EL (cell line): ENCODE results near the gene FAM210A.
"Not testable (repeated sequence)": the region's sequence is repeated elsewhere in the genome, so short reads cannot be mapped to it uniquely, and the experiment has no call there.

Experiments used
- DNase-seq: peaks from one replicate; pipeline ENCODE4 v3.0.0-alpha.2; 2016

The FAM210A gene

DNA sequence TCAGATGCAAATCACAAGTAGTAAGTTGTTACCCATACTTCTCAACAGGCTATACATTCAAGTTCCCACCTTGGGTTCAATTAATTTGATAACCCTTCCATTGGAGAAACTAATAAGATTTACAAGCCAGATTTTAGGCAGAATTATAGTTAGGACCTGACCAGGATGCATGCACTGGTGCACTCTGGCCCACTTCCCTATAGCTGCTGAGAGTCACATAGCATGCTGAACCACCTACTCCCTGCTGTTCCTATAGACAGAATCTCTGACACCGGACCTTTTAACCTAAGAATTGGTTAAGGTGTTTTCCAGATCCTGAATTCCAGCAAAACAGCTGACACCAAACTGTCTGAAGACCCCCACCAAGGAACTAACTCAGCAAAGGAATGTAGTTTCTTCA lies 26.2 kb downstream of the FAM210A start:
- no peak for DNase-seq

DNA sequence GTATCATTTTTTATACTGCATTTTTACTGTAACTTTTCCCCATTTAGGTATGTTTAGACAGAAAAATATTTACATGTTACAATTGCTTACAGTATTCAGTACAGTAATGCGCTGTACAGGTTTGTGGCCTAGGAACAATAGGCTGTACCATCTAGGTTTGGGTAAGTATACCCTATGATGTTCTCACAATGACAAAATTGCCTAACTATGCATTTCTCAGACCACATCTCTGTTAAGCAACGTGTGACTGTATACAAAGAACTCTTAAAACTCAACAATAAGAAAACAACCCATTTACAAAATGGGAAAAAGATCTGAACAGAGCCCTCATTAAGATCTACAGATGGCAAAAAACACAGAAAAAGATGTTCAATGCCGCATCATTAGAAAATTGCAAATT lies 29.4 kb downstream of the FAM210A start:
- DNase-seq = no peak

DNA sequence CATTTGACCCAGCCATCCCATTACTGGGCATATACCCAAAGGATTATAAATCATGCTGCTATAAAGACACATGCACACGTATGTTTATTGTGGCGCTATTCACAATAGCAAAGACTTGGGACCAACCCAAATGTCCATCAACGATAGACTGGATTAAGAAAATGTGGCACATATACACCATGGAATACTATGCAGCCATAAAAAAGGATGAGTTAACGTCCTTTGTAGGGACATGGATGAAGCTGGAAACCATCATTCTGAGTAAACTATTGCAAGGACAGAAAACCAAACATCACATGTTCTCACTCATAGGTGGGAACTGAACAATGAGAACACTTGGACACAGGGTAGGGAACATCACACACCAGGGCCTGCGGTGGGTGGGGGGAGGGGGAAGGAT lies 31.0 kb downstream of the FAM210A start:
- not testable (repeated sequence) for DNase-seq

DNA sequence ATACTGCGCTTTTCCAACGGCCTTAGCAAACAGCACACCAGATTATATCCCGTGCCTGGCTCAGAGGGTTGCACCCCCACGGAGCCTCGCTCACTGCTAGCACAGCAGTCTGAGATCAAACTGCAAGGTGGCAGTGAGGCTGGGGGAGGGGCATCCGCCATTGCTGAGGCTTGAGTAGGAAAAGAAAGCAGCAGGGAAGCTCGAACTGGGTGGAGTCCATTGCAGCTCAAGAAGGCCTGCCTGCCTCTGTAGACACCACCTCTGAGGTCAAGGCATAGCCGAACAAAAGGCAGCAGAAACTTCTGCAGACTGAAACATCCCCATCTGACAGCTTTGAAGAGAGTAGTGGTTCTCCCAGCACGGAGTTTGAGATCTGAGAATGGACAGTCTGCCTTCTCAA lies 36.3 kb downstream of the FAM210A start:
- DNase-seq = not testable (repeated sequence)

DNA sequence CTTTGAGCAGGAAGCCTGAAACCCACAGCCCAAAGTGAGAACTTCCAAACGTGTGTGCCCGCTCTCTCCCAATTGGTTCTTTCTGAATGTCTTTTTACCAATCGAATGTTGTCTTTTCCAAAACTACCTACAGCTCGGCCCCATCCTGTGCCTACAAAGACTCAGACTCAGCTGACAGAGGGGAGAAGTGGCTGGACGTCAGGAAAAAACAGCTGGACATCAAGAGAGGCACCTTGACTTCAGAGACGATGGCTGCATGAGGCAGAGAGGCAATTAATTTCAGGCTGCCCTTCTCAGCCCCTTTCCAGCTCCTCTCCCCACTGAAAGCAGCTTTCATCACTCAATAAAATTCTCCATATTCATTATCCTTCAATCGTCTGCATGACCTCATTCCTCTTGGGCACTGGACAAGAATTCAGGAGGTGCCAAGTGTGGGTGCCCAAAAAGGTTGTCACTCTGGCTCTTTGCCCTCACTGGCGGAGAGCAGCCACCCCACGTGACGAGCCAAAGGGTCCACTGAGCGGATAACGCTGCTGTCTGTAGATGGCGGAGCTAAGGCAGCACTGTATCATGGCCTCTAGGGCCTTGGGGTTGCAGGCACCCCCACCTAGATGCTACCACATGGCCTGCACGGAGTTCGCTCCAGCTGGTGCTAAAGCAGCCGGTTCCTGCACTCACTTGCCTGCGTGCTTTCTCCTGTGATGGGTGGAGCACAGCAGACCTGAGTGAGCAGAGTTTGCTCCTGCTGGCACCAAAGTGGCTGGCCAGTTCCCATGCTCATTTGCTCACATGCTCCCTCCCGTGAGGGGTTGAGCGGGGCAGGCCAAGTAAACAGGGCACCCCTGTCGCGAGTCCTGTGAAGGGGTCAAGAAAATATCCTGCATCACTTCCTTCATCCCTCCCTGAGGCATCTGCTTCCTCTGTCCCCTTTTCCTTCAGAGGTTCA lies 37.9 kb downstream of the FAM210A start:
- no peak for DNase-seq

DNA sequence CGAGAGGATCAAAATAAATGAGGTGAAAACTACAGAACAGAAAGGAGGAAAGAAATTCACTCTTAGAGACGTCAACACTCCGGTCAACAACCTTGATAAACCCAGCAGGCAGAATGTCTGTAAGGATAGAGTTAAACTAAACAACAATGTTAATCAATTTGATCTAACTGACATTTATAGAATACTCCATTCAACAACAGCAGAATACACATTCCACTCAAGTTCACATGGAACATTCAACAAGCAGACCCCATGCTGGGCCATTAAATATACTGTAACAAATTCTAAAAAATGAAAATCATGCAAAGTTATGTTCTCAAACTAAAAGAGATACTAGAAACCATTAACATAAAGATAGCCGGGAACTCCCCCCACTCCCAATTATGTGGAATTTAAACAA lies 41.8 kb downstream of the FAM210A start:
- DNase-seq = no peak

DNA sequence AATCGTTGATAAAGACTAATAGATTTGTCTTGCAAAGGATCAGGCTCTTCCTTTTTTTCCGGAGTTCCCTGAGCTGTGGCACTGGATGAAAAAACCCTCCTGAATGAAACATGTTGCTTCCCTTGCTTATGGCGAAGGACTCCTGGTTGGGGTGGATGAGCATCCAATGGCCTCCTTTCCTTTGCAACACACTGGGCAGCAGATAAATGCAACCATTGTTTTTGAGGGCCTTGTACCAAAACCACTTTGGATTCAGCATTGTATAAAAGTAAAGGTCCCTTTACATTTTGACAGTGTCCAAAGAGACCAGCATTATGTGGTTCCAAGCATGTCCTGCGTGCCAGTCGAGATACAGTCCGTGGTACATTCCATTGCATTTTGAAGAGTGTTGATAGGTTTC lies 44.7 kb downstream of the FAM210A start:
- DNase-seq = no peak

DNA sequence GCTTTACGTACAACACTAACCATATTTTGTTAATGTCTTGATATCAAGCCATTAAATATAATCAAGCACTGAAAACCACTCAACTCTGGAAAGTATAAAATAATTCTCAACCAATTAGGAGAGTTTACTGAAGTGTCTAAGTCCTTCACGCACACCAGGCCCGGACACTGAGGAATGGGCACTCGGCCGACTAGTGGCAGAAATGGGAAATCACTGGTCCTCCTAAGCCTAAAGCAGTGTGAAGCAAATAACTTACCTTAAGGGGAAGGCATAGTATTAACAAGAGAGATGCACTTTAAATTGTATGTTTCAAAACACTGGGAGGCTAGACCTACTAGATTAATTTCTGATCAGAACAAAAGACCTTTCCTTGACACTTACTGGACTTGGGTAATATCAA lies 45.7 kb downstream of the FAM210A start:
- DNase-seq = no peak

DNA sequence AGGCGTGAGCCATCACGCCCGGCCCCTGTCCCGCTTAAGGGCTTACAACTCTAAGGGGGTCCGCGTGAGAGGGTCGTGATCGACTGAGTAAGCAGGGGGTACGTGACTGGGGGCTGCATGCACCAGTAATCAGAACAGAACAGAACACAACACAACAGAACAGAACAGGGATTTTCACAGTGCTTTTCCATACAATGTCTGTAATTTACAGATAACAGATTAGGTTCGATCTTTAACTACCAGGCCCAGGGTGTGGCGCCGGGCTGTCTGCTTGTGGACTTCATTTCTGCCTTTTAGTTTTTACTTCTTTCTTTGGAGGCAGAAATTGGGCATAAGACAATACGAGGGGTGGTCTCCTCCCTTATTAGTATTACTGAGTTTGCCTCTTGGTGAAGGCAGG lies 49.0 kb downstream of the FAM210A start:
- DNase-seq = not testable (repeated sequence)

DNA sequence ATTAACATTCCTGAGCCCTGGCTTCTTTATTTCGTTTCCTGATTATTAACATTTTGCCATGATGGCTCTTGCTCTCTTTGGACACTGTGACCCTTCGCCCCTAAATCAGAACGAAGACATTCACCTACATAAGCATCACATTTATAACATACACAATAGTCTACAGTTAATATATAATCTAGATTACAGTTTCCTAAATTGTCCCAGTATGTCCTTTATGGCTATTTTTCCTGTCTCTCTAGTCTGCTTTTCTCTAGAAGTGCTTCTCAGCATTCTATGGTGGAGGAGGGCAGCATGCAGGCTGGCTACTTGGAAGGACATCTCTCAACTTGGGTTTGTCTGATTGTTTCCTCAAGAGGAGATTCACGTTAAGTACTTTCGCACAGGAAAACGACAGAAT lies 49.9 kb downstream of the FAM210A start:
- no peak for DNase-seq

DNA sequence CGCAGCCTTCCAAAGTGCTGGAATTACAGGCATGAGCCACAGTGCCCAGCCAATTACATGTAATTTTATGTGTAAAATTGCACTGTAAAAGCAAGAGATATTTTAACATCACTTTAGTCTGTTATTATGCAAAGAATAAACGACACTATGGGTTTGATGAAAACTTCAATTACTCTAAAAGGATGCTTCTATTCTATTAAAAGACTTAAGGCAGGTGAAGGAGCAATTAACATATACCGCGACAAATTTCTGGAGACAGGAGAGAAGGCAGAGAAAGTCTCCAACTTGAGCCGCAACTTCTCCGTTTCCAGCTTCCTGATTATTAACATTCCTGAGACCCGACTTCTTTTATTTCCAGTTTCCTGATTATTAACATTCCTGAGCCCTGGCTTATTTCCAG lies 53.7 kb downstream of the FAM210A start:
- peak; percentile 4 for DNase-seq

DNA sequence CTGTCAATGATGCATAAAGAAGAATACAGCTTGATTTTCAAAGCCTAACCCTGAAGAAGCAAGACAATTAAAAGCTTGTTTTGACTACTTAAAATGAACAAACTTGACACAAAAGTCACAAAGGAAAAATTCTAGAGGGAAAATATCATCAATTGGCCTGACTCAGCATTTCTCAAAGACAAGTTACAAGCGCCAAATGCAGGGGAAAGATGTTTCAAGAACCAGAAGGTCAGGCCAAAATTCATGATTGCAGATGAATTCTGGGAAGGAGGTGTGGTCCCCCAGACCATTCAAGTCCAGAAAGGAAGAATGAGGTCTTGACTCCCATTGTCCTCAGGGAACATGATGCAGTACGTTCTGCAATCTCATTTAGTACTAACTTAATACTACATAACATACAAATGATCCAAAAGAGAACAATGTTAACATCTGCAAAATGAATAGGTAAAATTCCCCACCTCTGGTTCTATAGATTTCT lies 64.5 kb downstream of the FAM210A start:
- DNase-seq = no peak

DNA sequence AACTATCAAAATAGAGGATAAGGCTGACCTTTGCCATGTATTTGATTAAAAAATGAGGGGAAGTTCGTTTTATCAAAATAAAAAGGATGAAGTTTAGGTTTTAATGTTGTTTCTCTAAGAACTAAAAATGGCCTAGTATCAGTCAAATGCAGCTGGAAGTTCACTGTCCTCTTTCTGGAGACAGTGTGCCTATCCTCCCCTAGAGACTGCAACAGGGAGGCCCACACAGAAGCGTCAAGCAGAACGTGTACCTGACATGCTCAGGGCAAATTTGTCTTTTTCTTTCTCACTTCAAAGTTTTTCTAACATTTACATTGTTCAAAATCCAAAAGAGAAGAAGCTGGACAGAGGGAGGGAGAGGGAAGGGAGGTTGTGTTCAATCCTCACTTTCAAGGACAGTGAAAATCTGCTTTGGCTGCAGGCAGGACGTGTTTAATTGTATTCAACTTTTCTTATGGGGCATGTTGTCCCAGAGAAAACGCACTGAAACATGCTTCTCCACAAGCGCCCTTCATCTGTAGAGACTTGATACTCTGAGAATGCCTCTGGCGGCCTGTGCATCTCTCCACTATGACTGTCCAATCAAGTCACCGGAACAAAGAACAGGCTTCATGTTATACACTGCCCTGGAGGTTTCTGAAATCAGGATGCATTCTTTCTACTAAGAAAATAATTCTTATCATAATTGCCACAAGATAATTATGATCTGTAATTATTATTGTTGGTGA lies 65.1 kb downstream of the FAM210A start:
- no peak for DNase-seq

DNA sequence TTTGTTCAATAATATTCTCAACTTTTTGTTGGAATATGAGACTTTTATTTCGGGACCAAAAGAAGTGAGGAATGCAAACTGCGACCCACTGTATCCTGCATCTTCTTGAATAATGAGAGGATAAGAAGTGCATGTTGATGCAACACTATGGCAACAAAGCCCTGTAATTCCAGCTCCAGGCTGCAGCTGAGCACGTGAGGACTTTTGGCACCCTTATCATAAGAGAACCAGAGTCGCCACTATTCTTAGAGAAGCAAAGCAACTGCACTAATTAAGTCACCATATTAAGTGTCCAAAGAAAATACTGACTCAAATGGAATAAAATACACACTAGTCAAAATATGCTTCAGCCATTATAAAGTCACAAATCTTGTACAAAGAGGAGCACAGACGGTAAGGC lies 65.8 kb downstream of the FAM210A start:
- DNase-seq = no peak

DNA sequence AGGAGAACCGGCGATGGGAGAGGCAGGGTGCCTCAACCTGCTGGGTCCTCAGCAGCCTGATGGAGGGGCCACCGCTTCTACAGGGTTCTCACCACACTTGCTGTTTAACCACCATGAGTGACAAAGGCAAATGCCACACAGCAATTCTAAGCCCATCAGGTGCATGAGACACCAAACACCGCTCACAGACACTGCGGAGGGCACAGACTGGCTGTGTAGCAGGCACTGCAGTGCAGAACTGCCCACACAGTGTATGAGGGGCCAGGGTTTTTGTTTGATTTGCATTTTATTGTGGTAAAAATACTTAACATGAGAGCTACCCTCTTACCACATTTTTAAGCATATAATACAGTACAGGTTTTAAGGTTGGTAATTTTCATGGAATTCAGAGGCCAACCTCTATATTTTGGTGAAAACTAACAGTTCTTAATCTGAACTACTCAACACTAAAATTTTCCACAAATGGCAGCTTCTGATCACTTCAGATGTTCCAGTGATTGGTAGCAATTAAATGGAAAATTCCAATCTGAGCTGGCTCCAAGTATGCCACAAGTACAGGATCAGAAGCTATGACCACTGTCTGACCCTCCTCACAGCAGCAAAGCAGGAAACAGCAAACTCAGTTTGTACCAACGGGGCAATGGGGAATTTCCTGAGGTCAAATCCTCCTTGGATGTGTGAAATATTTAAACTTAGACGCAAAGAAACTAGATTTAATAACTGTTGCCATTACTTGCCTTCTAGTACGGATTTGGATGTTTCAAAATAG lies 67.7 kb downstream of the FAM210A start:
- no peak for DNase-seq

DNA sequence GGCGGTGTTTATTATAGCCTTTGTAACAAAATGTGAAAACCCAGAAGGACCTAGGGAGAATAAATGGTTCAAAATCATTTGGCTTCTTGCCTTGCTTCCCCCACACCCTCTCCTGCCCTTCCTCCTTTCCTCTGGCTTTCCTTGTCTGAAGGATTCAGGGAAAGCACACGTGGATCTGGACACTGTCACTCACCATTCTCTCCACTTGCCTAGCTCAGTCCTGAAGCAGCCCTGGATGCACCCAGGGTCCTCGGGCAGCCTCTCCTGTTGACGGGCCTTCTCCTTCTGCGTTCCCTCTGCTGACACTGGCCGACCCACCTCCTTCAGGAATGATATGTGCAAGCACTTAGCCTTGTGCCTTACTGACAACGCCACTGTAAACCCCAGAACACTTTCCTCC lies 68.4 kb downstream of the FAM210A start:
- no peak for DNase-seq

DNA sequence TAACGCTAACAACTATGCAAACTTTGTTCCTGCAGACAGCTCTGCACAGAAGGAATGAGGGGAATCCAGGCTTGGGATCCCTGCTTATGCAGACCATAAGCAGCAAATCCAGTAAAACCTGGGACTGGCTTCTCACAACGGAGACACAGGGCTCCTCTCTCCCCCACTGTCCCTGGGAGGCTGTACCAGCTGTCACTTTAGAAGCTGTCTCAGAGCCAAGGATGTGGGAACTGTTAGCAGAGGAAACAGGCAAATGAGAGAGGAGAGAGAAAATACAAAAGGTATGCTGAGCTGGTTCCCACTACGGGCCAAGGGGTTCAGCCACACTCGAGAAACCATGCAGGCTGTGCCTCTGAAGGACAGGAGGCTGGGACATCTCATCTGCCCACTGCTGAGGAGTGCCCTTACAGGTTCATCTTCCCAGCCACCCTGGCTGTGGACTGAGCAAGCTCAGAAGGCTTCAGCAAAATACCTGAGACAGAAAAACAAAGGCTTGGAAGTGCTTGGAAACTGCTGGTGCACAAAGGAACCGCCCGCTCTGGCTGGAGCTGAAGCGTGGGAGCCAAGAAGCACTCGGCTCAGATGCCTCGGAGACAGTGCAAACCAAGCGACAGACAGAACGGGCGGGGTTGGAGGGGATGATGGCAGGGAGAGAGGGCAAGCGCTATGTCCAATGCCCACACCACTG lies 72.5 kb downstream of the FAM210A start:
- DNase-seq = no peak

DNA sequence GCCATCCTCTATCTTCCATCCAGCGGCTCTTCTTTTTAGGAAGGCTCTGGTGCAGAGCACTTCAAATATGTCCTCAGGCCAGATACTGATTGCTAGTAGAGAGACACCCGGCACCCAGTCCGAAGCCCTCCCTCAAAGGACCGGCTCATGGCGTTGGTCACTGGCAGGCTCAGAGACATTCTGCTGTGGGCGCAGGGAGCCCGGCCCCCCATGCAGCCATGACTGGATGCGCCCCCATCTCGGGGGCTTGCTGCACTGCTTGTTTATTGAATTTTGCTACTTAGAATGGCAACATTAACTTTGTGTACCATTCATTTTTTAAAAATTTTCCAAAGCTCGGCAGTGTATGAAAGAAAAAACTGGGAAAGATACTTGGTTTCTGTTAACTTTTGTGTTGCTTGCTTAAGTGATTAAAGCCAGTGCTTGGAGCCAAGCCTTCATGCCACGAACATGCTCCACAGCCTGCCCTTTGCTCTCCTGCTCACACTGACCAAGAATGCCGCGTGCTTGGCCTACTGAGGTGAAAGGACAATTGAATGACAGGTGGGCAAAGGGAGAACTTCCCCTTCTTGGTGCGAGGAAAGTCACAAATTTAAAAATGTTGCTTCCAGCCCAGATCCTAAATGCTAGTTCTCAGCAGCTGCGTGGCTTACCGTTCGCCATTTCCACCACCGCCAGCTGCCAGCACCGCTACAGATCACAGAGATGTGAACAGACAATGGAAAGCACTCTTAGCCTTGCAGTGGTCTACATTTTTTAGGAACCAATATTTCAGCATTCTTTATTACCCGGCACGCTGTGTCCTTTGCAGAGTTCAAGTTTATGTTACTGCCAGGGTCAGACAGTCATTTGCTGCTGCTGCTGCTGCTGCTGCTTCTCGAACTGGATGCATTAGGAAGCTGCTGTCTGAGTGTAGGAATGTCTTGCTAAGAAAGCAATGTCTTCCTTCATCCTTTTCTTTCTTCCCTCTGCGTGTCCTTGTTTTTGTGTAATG lies 76.7 kb downstream of the FAM210A start:
- DNase-seq = no peak

DNA sequence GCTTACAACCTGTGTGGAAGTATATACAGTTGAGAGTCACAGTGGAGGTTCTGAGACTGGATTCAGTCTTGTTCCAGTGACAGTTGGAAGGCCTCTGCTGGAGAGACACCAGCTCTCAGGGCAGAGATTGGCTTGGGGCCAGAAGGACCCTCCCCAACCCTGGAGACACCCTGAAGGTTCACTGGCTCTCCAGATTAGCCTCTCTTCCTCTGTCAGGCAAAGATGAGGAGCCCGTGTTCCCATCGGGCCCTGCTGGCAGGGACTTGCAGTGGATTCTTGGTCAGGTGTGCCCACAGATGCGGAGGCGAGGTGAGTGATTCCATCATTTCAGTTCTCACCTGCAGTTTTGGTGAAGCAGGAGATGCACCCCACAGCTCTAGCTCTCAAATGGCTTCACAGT lies 78.6 kb downstream of the FAM210A start:
- DNase-seq = no peak

DNA sequence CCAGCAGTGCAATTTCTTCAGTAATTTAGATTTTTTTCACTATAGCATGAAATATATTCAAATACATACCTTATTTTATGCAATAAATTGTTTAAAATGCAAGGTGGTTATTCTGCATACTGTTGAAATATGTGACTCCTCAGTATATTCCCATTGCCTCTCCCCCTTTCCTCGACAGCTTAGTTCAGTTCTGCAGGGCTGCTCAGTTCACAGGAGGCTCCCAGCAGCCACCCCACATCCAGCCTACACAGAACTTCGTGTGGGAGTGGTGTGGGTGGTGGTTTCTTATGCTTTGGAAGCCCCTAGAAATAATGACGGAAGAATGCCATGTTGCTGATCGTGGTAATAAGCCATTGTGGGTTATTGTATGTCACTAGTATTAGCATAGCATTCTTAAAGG lies 79.7 kb downstream of the FAM210A start:
- DNase-seq = no peak

DNA sequence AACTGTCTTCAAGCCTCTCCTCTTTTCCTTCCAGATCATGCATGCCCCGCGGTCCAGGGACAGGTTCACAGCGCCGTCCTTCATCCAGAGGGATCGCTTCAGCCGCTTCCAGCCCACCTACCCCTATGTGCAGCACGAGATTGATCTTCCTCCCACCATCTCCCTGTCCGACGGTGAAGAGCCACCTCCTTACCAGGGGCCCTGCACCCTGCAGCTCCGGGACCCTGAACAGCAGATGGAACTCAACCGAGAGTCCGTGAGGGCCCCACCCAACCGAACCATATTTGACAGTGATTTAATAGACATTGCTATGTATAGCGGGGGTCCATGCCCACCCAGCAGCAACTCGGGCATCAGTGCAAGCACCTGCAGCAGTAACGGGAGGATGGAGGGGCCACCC lies 81.3 kb downstream of the FAM210A start:
- DNase-seq = no peak
